HEK293 (cell line): Measurements from ENCODE around the gene DUSP10.

Experiments used
- BCL11A ChIP-seq: fragments of 450-650 bp; formaldehyde crosslinking; IDR thresholded peaks from 2 replicates; pipeline ENCODE4 v1.5.1; 2016; ENCODE audit warnings: low read depth, missing biosample characterization, missing genetic modification characterization
- CTCF ChIP-seq: fragments of 450-650 bp; formaldehyde crosslinking; IDR thresholded peaks from 2 replicates; pipeline ENCODE4 v1.5.1; 2016; ENCODE audit warnings: missing biosample characterization, missing genetic modification characterization
- ZBTB10 ChIP-seq: fragments of 450-650 bp; formaldehyde crosslinking; IDR thresholded peaks from 2 replicates; pipeline ENCODE4 v1.5.1; 2016; ENCODE audit warnings: missing biosample characterization, missing genetic modification characterization
- ZNF138 ChIP-seq: fragments of 450-650 bp; formaldehyde crosslinking; IDR thresholded peaks from 2 replicates; pipeline ENCODE4 v1.5.1; 2016; ENCODE audit warnings: missing biosample characterization, missing genetic modification characterization, borderline replicate concordance

- TF ChIP-seq CTCF (tag by site-specific recombination) (no peak), ZBTB10 (tag by site-specific recombination) (no peak), BCL11A (tag by site-specific recombination) (no peak), ZNF138 (tag by site-specific recombination) (no peak)
Observed at GRCh38 chr1:221781102-221781755, 39.3 kb upstream of the DUSP10 start.
